Right ventricle myocardium superior (tissue), 1 donor: ENCODE measurements around the gene PRDM13. TPM values are rescaled to one million over a fixed set of nuclear protein-coding genes. Genes with fewer than 3 reads are reported as not detected.

ENCODE experiments used
- ATAC-seq: fragments of 200-7000 bp; cut with Tn5 transposase; one replicate; pipeline ENCODE4 v1.9.1; 2020; ENCODE audit warnings: mild to moderate bottlenecking; ENCODE audit not compliant: poor library complexity
- DNase-seq: peaks from one replicate; pipeline ENCODE4 v3.0.0-alpha.2; 2020
- intact Hi-C: fragments of 100-400 bp; cut with DNase I; formaldehyde crosslinking; loops from one replicate; pipeline ENCODE4 v1.11.2; 2022
- total RNA-seq: library from RNA; stranded (reverse); fragmentation: NEBNext Ultra II Directional; extraction: Animal tissue kit (Norgen Biotek cat#: 25700); gene quantifications from one replicate; pipeline ENCODE4 v1.2.1, GENCODE V29; 2021
- donor health status: DM: no; HTN: yes; CAD: no; lungs with severe emphysema.

PRDM13 gene
- total RNA-seq, 1 donor from 2014 or later: not detected

- intact Hi-C loops: no loop called here
- DNase-seq (no peak), ATAC-seq (no peak)
Observed at GRCh38 chr6:99602520-99603420, 3.9 kb upstream of the PRDM13 start.

- ATAC-seq (peak; percentile 61), DNase-seq (peak; percentile 51)
- intact Hi-C loops: no loop called here
Observed at GRCh38 chr6:99603421-99604165, 3.0 kb upstream of the PRDM13 start.

- intact Hi-C loops: no loop called here
- no peak for ATAC-seq
- no peak for DNase-seq
Observed at GRCh38 chr6:99604166-99605073, 2.2 kb upstream of the PRDM13 start.

- no peak for ATAC-seq
- intact Hi-C loops: no loop called here
Observed at GRCh38 chr6:99605074-99605734, 1.4 kb upstream of the PRDM13 start.

GRCh38 chr6:99605911-99606655 is 550 bp upstream of the PRDM13 start:
- intact Hi-C loops: no loop called here
- ATAC-seq: no peak
- DNase-seq: no peak

More at GRCh38 chr6:99605074-99605734, 1.4 kb upstream of the PRDM13 start:
- no peak for DNase-seq

GRCh38 chr6:99607416-99608036 is 893 bp downstream of the PRDM13 start:
- no peak for ATAC-seq
- intact Hi-C loops: no loop called here
- peak; percentile 23 for DNase-seq

- DNase-seq (no peak), ATAC-seq (no peak)
- intact Hi-C loops: no loop called here
Observed at GRCh38 chr6:99608059-99608885, 1.6 kb downstream of the PRDM13 start.

- ATAC-seq (no peak), DNase-seq (no peak)
- intact Hi-C loops: no loop called here
Observed at GRCh38 chr6:99608886-99609482, 2.4 kb downstream of the PRDM13 start.

- DNase-seq: no peak
- no peak for ATAC-seq
- intact Hi-C loops: no loop called here
Observed at GRCh38 chr6:99609905-99610489, 3.4 kb downstream of the PRDM13 start.

GRCh38 chr6:99611148-99611547 is 4.5 kb downstream of the PRDM13 start:
- DNase-seq: no peak
- intact Hi-C loops: no loop called here
- no peak for ATAC-seq

GRCh38 chr6:99612551-99613408 is 6.1 kb downstream of the PRDM13 start:
- no peak for DNase-seq
- ATAC-seq: no peak
- intact Hi-C loops: no loop called here

GRCh38 chr6:99613409-99613704 is 6.7 kb downstream of the PRDM13 start:
- peak; percentile 86 for ATAC-seq
- intact Hi-C loops: no loop called here
- DNase-seq: peak; percentile 59

- intact Hi-C loops: no loop called here
- DNase-seq (no peak), ATAC-seq (peak; percentile 73)
Observed at GRCh38 chr6:99613705-99614429, 7.2 kb downstream of the PRDM13 start.

GRCh38 chr6:99614430-99615186 is 8.0 kb downstream of the PRDM13 start:
- ATAC-seq (no peak), DNase-seq (no peak)
- intact Hi-C loops: no loop called here
